Uterus (tissue), 4 donors: ENCODE data around the gene IPO11. TPM values are rescaled to one million over a fixed set of nuclear protein-coding genes. Genes with fewer than 3 reads are reported as not detected.

ENCODE experiments used
- DNase-seq, 2 donors: peaks; one replicate each; pipeline ENCODE4 v3.0.0-alpha.2; 2019 to 2020
- H3K27ac ChIP-seq, 2 donors: fragments of 200-600 bp; sonication (generic); 1 replicate in 1 of 2; 2 replicates in 1 of 2; pipeline ENCODE4 v1.5.1; 2016 to 2018
- H3K27me3 ChIP-seq, 2 donors: fragments of 200-600 bp; sonication (generic); one replicate each; pipeline ENCODE4 v1.5.1; 2018 to 2019; ENCODE audit warnings: control low read depth in 1 of 2
- H3K36me3 ChIP-seq, 2 donors: fragments of 200-600 bp; sonication (generic); one replicate each; pipeline ENCODE4 v1.5.1; 2019; ENCODE audit warnings: control low read depth in 1 of 2
- H3K4me1 ChIP-seq, 2 donors: fragments of 200-600 bp; sonication (generic); one replicate each; pipeline ENCODE4 v1.5.1; 2018 to 2019; ENCODE audit warnings: control low read depth in 1 of 2
- H3K4me3 ChIP-seq, 2 donors: fragments of 200-600 bp; sonication (generic); 1 replicate in 1 of 2; 2 replicates in 1 of 2; pipeline ENCODE4 v1.5.1; 2018 to 2019; ENCODE audit warnings: mild to moderate bottlenecking in 1 of 2
- H3K9me3 ChIP-seq, 2 donors: fragments of 200-600 bp; sonication (generic); one replicate each; pipeline ENCODE4 v1.5.1; 2019; ENCODE audit warnings: control low read depth in 1 of 2
- CTCF ChIP-seq, 4 experiments: fragments of 200-600 bp in 2 of 4; fragments of 450-650 bp in 2 of 4; sonication (generic) in 2 of 4; IDR thresholded peaks; one replicate each; pipeline ENCODE4 v1.5.1; 2016 to 2019; ENCODE audit warnings: antibody characterized with exemption in 4 of 4, mild to moderate bottlenecking in 2 of 4, moderate library complexity in 1 of 4
- POLR2A ChIP-seq, 2 donors: fragments of 450-650 bp; IDR thresholded peaks; one replicate each; pipeline ENCODE4 v1.6.1; 2016; ENCODE audit warnings: antibody characterized with exemption in 2 of 2, mild to moderate bottlenecking in 1 of 2, moderate library complexity in 1 of 2
- intact Hi-C: fragments of 100-400 bp; cut with DNase I; formaldehyde crosslinking; loops from one replicate; pipeline ENCODE4 v1.15.1; 2023; ENCODE audit warnings: low total_unique reads
- total RNA-seq, 4 donors: library from RNA; depleted of rRNA in 3 of 4; stranded (reverse); fragments of >200 nt in 3 of 4; gene quantifications; one replicate each; pipeline versions ENCODE4 v1.1.0 to v1.2.4, GENCODE V29; 2014 to 2023
- donor health status: DM: yes; HTN: yes; CAD: no.

Gene IPO11
- total RNA-seq, 4 donors from 2014 or later = 20.0 to 62.0 (median 45.3) TPM

- intact Hi-C loops = no loop called here
- no peak for TF ChIP-seq CTCF (IDR thresholded peaks at IDR 0.05)
- no peak for TF ChIP-seq POLR2A (IDR thresholded peaks at IDR 0.05)
- no peaks in the 10 kb centered on the region for H3K27me3 ChIP-seq
- H3K9me3 ChIP-seq = no peaks in the 10 kb centered on the region
- H3K36me3 ChIP-seq = no peaks in the 10 kb centered on the region
- no peak overlapping the region for H3K27ac ChIP-seq
- no peak overlapping the region for H3K4me3 ChIP-seq
- no peaks in the 10 kb centered on the region for H3K4me1 ChIP-seq
- DNase-seq = no peak
These were observed 53.7 kb downstream of the IPO11 start for GRCh38 chr5:62465985-62466925.

- H3K9me3 ChIP-seq = no peaks in the 10 kb centered on the region
- intact Hi-C loops = no loop called here
- H3K27ac ChIP-seq = no peak overlapping the region
- no peaks in the 10 kb centered on the region for H3K4me1 ChIP-seq
- H3K4me3 ChIP-seq = no peak overlapping the region
- no peaks in the 10 kb centered on the region for H3K27me3 ChIP-seq
- no peak for DNase-seq
- no peak for TF ChIP-seq POLR2A (IDR thresholded peaks at IDR 0.05)
- TF ChIP-seq CTCF (IDR thresholded peaks at IDR 0.05) = no peak
- no peaks in the 10 kb centered on the region for H3K36me3 ChIP-seq
These were observed 60.6 kb downstream of the IPO11 start for GRCh38 chr5:62473209-62473608.

GRCh38 chr5:62475072-62475471 lies 62.5 kb downstream of the IPO11 start:
- TF ChIP-seq CTCF (IDR thresholded peaks at IDR 0.05) (no peak), POLR2A (IDR thresholded peaks at IDR 0.05) (no peak)
- Histone ChIP-seq H3K27me3 (no peaks in the 10 kb centered on the region), H3K9me3 (no peaks in the 10 kb centered on the region), H3K4me1 (no peaks in the 10 kb centered on the region), H3K36me3 (no peaks in the 10 kb centered on the region), H3K4me3 (no peak overlapping the region), H3K27ac (no peak overlapping the region)
- intact Hi-C loops = no loop called here
- no peak for DNase-seq

GRCh38 chr5:62477801-62478200 lies 65.2 kb downstream of the IPO11 start:
- Histone ChIP-seq H3K27ac (no peak overlapping the region), H3K4me3 (no peak overlapping the region), H3K36me3 (no peaks in the 10 kb centered on the region), H3K27me3 (no peaks in the 10 kb centered on the region), H3K9me3 (no peaks in the 10 kb centered on the region), H3K4me1 (no peaks in the 10 kb centered on the region)
- no peak for TF ChIP-seq POLR2A (IDR thresholded peaks at IDR 0.05)
- no peak for TF ChIP-seq CTCF (IDR thresholded peaks at IDR 0.05)
- intact Hi-C loops = no loop called here
- no peak for DNase-seq

GRCh38 chr5:62483556-62483955 lies 71.0 kb downstream of the IPO11 start:
- Histone ChIP-seq H3K36me3 (no peaks in the 10 kb centered on the region), H3K4me3 (no peak overlapping the region), H3K27ac (no peak overlapping the region), H3K27me3 (no peaks in the 10 kb centered on the region), H3K9me3 (no peaks in the 10 kb centered on the region), H3K4me1 (no peaks in the 10 kb centered on the region)
- no peak for DNase-seq
- TF ChIP-seq CTCF (IDR thresholded peaks at IDR 0.05) (no peak), POLR2A (IDR thresholded peaks at IDR 0.05) (no peak)
- intact Hi-C loops = no loop called here
